ENCODE data around the gene PMPCA. TPM values are rescaled to one million over a fixed set of nuclear protein-coding genes. Genes with fewer than 3 reads are reported as not detected.

The PMPCA gene
- polyA plus RNA-seq, 1 donor (not counting 4 experiments of a cell fraction or from before 2014, with no cell fraction given): 85.9 TPM

DNA sequence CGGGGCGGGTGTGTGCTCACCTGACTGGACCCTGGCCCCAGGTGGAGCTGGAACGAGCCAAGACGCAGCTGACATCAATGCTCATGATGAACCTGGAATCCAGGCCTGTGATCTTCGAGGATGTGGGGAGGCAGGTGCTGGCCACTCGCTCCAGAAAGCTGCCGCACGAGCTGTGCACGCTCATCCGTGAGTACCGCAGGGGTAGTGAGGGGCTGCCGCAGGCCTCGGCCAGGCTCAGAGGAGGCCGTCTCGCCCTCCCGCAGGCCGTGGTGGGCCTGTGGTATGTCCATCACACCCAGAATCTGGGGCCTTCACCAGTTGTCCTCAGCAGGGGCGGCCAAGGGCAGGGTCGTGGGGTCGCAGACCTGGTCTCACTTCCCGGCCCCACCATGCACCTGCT lies 11.3 kb downstream of the PMPCA start:
- FAIRE-seq (no peak), DNase-seq (ENCODE audit: low read depth, low spot score) (no peak)
- Histone ChIP-seq H4K20me1 (ENCODE audit: control insufficient read depth, extremely low read depth, insufficient read depth, low read length) (no peaks in the 10 kb centered on the region), H3K4me2 (ENCODE audit: control insufficient read depth, extremely low read depth, insufficient read depth, low read depth, low read length) (no peak overlapping the region), H2AFZ (ENCODE audit: control insufficient read depth, low read length) (no peak overlapping the region), H3K9me3 (ENCODE audit: control insufficient read depth, low read depth, low read length) (no peaks in the 10 kb centered on the region), H3K9me1 (ENCODE audit: control insufficient read depth, extremely low read depth, insufficient read depth, low read length) (no peaks in the 10 kb centered on the region), H3K36me3 (ENCODE audit: control insufficient read depth in 2 of 2, extremely low read depth in 1 of 2, insufficient read depth in 2 of 2, low read length in 2 of 2) (peaks cover 29 to 46% of the 10 kb centered on the region in 2 experiments), H3K27ac (ENCODE audit: control insufficient read depth, insufficient read depth, low read length) (no peak overlapping the region), H3K79me2 (ENCODE audit: control insufficient read depth, insufficient read depth, low read length) (no peaks in the 10 kb centered on the region), H3K27me3 (ENCODE audit: control insufficient read depth, extremely low read depth, insufficient read depth, low read length) (no peaks in the 10 kb centered on the region), H3K9ac (ENCODE audit: control insufficient read depth, extremely low read depth, insufficient read depth, low read length) (no peak overlapping the region), H3K4me1 (ENCODE audit: control insufficient read depth, extremely low read depth, insufficient read depth, low read length) (no peaks in the 10 kb centered on the region), H3K4me3 (ENCODE audit: control insufficient read depth in 2 of 3, extremely low read depth in 1 of 3, insufficient read depth in 2 of 3, low read depth in 1 of 3, low read length in 3 of 3) (no peak overlapping the region)
- TF ChIP-seq EZH2 (IDR thresholded peaks at IDR 0.05; ENCODE audit: low read length): no peak
- TF ChIP-seq, protein P1, sequence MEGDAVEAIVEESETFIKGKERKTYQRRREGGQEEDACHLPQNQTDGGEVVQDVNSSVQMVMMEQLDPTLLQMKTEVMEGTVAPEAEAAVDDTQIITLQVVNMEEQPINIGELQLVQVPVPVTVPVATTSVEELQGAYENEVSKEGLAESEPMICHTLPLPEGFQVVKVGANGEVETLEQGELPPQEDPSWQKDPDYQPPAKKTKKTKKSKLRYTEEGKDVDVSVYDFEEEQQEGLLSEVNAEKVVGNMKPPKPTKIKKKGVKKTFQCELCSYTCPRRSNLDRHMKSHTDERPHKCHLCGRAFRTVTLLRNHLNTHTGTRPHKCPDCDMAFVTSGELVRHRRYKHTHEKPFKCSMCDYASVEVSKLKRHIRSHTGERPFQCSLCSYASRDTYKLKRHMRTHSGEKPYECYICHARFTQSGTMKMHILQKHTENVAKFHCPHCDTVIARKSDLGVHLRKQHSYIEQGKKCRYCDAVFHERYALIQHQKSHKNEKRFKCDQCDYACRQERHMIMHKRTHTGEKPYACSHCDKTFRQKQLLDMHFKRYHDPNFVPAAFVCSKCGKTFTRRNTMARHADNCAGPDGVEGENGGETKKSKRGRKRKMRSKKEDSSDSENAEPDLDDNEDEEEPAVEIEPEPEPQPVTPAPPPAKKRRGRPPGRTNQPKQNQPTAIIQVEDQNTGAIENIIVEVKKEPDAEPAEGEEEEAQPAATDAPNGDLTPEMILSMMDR (optimal IDR thresholded peaks at IDR 0.05 in 1 of 3, IDR thresholded peaks at IDR 0.05 in 1 of 3, conservative IDR thresholded peaks at IDR 0.05 in 1 of 3; ENCODE audit: extremely low read depth in 1 of 3, insufficient read depth in 2 of 3, low read length in 3 of 3): no peak
- dilution Hi-C loops (cut with MboI; ENCODE audit: extremely low pct_ligation_motif_present, low sequenced_read_pairs): no loop called here

DNA sequence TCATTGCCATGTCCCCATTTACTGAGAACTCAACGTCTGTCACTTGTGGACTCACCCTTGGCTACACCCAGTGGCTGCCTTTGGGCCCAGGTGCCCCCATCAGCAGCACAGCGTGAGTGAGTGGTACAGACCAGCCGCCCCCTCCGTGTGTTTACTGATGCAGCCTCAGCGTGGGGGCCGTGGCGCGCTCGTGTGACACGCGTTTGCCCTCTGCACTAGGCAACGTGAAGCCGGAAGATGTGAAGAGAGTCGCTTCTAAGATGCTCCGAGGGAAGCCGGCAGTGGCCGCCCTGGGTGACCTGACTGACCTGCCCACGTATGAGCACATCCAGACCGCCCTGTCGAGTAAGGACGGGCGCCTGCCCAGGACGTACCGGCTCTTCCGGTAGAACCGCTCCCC lies 12.4 kb downstream of the PMPCA start:
- DNase-seq (ENCODE audit: low read depth, low spot score): no peak
- H3K9ac ChIP-seq (ENCODE audit: control insufficient read depth, extremely low read depth, insufficient read depth, low read length): no peak overlapping the region

More for the DNA sequence above, 12.4 kb downstream of the PMPCA start:
- H3K9me3 ChIP-seq (ENCODE audit: control insufficient read depth, low read depth, low read length): no peaks in the 10 kb centered on the region
- H3K9me1 ChIP-seq (ENCODE audit: control insufficient read depth, extremely low read depth, insufficient read depth, low read length): no peaks in the 10 kb centered on the region
- no peak overlapping the region for H3K27ac ChIP-seq (ENCODE audit: control insufficient read depth, insufficient read depth, low read length)
- H3K36me3 ChIP-seq (ENCODE audit: control insufficient read depth in 2 of 2, extremely low read depth in 1 of 2, insufficient read depth in 2 of 2, low read length in 2 of 2): peaks cover 26 to 36% of the 10 kb centered on the region in 2 experiments
- H2AFZ ChIP-seq (ENCODE audit: control insufficient read depth, low read length): no peak overlapping the region
- H3K4me1 ChIP-seq (ENCODE audit: control insufficient read depth, extremely low read depth, insufficient read depth, low read length): no peaks in the 10 kb centered on the region
- FAIRE-seq: no peak
- no peaks in the 10 kb centered on the region for H3K79me2 ChIP-seq (ENCODE audit: control insufficient read depth, insufficient read depth, low read length)
- TF ChIP-seq, protein P1 (optimal IDR thresholded peaks at IDR 0.05 in 1 of 3, IDR thresholded peaks at IDR 0.05 in 1 of 3, conservative IDR thresholded peaks at IDR 0.05 in 1 of 3; ENCODE audit: extremely low read depth in 1 of 3, insufficient read depth in 2 of 3, low read length in 3 of 3): no peak
- TF ChIP-seq EZH2 (IDR thresholded peaks at IDR 0.05; ENCODE audit: low read length): no peak
- no peaks in the 10 kb centered on the region for H4K20me1 ChIP-seq (ENCODE audit: control insufficient read depth, extremely low read depth, insufficient read depth, low read length)
- H3K27me3 ChIP-seq (ENCODE audit: control insufficient read depth, extremely low read depth, insufficient read depth, low read length): no peaks in the 10 kb centered on the region
- dilution Hi-C loops (cut with MboI; ENCODE audit: extremely low pct_ligation_motif_present, low sequenced_read_pairs): no loop called here
- no peak overlapping the region for H3K4me2 ChIP-seq (ENCODE audit: control insufficient read depth, extremely low read depth, insufficient read depth, low read depth, low read length)
- no peak overlapping the region for H3K4me3 ChIP-seq (ENCODE audit: control insufficient read depth in 2 of 3, extremely low read depth in 1 of 3, insufficient read depth in 2 of 3, low read depth in 1 of 3, low read length in 3 of 3)

All from keratinocyte (primary cell).